NCI-H510A (cell line): ENCODE measurements around the gene SHISAL2B.
"Not testable (repeated sequence)": the region's sequence is repeated elsewhere in the genome, so short reads cannot be mapped to it uniquely, and the experiment has no call there.

ENCODE experiments used
- DNase-seq: peaks from one replicate; lab custom pipeline; 2025; lab: John Stamatoyannopoulos, UW

The SHISAL2B gene

GRCh38 chr5:64690417-64691151, at the start of gene SHISAL2B:
TSS of gene SHISAL2B (plus strand) at chr5:64690503. CDS start at chr5:64690624, 121 bp downstream.
- DNase-seq: no peak

GRCh38 chr5:64644831-64645230, 45.5 kb upstream of the SHISAL2B start:
- DNase-seq: no peak

GRCh38 chr5:64646169-64646568, 44.1 kb upstream of the SHISAL2B start:
- DNase-seq: no peak

GRCh38 chr5:64649512-64649911, 40.8 kb upstream of the SHISAL2B start:
- DNase-seq: no peak

GRCh38 chr5:64653766-64654560, 36.3 kb upstream of the SHISAL2B start:
- no peak for DNase-seq

- no peak for DNase-seq
Measured at GRCh38 chr5:64654561-64654938, 35.8 kb upstream of the SHISAL2B start.

GRCh38 chr5:64655596-64655995, 34.7 kb upstream of the SHISAL2B start:
- DNase-seq: no peak

- no peak for DNase-seq
Measured at GRCh38 chr5:64659289-64659688, 31.0 kb upstream of the SHISAL2B start.

GRCh38 chr5:64663181-64663580, 27.1 kb upstream of the SHISAL2B start:
- not testable (repeated sequence) for DNase-seq

- no peak for DNase-seq
Measured at GRCh38 chr5:64665243-64665642, 25.1 kb upstream of the SHISAL2B start.

GRCh38 chr5:64666078-64666477, 24.2 kb upstream of the SHISAL2B start:
- no peak for DNase-seq

- DNase-seq: no peak
Measured at GRCh38 chr5:64667068-64667467, 23.2 kb upstream of the SHISAL2B start.

- DNase-seq: no peak
Measured at GRCh38 chr5:64670277-64670676, 20.0 kb upstream of the SHISAL2B start.

GRCh38 chr5:64671678-64672077, 18.6 kb upstream of the SHISAL2B start:
- DNase-seq: no peak

- DNase-seq: no peak
Measured at GRCh38 chr5:64678374-64678773, 11.9 kb upstream of the SHISAL2B start.

GRCh38 chr5:64680289-64680688, 10.0 kb upstream of the SHISAL2B start:
- no peak for DNase-seq

GRCh38 chr5:64682608-64683007, 7.7 kb upstream of the SHISAL2B start:
- no peak for DNase-seq

GRCh38 chr5:64685866-64686265, 4.4 kb upstream of the SHISAL2B start:
- DNase-seq: no peak

- DNase-seq: no peak
Measured at GRCh38 chr5:64688391-64688790, 1.9 kb upstream of the SHISAL2B start.

- DNase-seq: no peak
Measured at GRCh38 chr5:64688965-64689364, 1.3 kb upstream of the SHISAL2B start.

- no peak for DNase-seq
Measured at GRCh38 chr5:64690104-64690416, 243 bp upstream of the SHISAL2B start.

GRCh38 chr5:64691291-64691690, 988 bp downstream of the SHISAL2B start:
- no peak for DNase-seq

- no peak for DNase-seq
Measured at GRCh38 chr5:64693636-64694035, 3.3 kb downstream of the SHISAL2B start.

- not testable (repeated sequence) for DNase-seq
Measured at GRCh38 chr5:64696414-64696813, 6.1 kb downstream of the SHISAL2B start.
